GM12874 (cell line): ENCODE data around the gene STPG3.

Source experiments
- TF ChIP-seq, protein P1 (sequence below): IDR thresholded peaks from 2 replicates; pipeline ENCODE4 v1.5.1; 2011; ENCODE audit warnings: low read depth, mild to moderate bottlenecking, control low read depth, low read length, moderate library complexity; ENCODE audit not compliant: insufficient read depth

STPG3 gene

GRCh38 chr9:137223078-137223970 is 27.8 kb upstream of the STPG3 start:
- TF ChIP-seq, protein P1, sequence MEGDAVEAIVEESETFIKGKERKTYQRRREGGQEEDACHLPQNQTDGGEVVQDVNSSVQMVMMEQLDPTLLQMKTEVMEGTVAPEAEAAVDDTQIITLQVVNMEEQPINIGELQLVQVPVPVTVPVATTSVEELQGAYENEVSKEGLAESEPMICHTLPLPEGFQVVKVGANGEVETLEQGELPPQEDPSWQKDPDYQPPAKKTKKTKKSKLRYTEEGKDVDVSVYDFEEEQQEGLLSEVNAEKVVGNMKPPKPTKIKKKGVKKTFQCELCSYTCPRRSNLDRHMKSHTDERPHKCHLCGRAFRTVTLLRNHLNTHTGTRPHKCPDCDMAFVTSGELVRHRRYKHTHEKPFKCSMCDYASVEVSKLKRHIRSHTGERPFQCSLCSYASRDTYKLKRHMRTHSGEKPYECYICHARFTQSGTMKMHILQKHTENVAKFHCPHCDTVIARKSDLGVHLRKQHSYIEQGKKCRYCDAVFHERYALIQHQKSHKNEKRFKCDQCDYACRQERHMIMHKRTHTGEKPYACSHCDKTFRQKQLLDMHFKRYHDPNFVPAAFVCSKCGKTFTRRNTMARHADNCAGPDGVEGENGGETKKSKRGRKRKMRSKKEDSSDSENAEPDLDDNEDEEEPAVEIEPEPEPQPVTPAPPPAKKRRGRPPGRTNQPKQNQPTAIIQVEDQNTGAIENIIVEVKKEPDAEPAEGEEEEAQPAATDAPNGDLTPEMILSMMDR, result no peak

DNA sequence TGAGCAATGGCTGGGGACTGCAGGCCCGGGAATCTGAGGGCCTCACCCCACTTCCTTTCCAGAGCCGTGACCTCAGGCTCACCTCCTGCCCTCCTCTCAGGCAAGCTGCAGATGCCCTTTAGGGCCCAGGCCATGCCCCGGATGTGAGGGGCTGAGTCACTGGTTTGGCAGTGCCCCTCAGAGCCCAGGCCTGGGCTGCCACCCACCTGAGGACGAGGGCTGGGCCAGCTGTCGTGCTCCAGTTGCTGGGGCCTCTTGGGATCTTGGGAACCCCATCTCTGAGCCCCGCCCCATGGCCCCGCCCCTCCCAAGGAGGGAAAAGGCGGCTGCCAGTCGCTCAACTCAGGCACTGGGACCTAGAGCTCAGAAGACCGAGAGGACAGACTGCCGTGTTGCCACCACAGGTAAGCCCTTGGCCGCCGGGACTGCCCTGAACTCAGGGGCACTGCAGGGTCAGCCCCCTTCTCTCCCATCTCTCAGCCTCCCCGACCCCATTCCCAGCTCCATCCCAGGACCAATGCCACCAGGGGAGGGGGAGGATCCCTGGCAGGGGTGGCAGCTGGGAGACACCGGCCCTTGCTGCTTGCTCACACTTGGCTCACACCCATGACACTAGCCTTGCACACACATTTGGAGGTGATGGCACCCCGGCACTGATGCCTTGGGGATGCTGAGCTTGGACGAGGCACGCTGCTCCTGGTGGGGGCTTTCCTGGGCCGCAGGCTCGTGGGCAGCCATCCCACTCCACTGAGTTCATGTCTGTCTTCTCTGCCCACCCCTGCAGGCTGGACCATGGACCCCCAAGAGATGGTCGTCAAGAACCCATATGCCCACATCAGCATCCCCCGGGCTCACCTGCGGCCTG is 26.0 kb upstream of the STPG3 start, which contains the start of gene CYSRT1:
Gene CYSRT1 (plus strand): TSS at position 345 of the 865 bp plus-strand sequence. CDS start 448 bp downstream, at position 793.
- TF ChIP-seq, protein P1, result no peak

DNA sequence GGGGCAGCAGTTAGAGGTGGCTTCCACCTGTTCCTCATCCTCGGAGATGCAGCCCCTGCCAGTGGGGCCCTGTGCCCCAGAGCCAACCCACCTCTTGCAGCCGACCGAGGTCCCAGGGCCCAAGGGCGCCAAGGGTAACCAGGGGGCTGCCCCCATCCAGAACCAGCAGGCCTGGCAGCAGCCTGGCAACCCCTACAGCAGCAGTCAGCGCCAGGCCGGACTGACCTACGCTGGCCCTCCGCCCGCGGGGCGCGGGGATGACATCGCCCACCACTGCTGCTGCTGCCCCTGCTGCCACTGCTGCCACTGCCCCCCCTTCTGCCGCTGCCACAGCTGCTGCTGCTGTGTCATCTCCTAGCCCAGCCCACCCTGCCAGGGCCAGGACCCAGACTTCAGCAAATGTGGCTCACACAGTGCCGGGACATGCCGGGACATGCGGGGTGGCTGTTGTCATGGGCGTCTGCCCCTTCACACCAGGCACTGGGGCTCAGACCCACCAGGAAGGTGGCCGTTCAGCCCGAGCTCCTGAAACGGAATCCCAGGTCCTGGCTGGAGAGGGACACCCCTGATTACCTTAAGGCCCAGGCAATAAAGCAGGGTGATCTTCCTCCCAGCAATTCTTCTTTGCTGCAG is 25.3 kb upstream of the STPG3 start:
- TF ChIP-seq, protein P1, result no peak

DNA sequence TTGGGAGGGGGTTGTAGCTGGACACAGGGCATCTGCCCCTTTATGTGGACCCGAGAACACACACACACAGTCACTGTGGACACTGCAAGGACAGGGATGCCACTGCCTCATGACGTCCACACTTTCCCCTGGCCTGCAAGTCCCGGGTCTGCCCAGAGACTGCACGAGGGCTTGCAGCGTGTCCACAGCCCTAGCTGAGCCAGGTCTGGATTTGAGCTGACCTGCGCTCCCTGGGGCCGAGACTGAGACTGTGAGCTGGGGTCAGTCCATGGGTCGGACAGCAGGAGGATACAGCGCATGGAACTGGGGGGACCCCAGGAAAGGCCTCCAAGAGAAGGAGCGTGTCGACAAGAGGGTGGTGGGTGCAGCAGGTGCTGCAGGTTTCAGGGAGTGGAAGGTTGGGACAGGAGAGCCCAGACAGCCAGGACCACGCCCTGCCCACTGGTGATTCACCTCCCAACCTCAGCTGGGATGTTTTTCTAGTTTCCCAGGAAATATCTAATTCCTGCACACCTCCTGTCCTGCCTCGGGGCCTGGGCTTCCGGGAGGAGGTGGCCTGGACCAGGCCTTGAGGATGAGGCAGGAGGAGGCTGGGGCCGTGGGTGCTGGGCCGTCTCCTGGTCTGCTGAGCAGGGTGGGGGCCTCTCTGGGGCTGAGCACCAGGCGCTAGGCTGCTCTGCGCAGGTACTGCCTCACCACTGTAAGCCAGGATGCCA is 24.6 kb upstream of the STPG3 start:
- TF ChIP-seq, protein P1, result no peak

- TF ChIP-seq, protein P1, result peak; percentile 93
Observed at GRCh38 chr9:137227054-137227852, 23.8 kb upstream of the STPG3 start, which contains the start of gene RNF224. TSS of gene RNF224 (plus strand) at chr9:137227502. CDS start at chr9:137228336, 834 bp downstream.

GRCh38 chr9:137227853-137228505 is 23.1 kb upstream of the STPG3 start:
- TF ChIP-seq, protein P1, result no peak
